IPS-15b (cell line): ENCODE data around the gene RPL19.
"Not testable (repeated sequence)": the region's sequence is repeated elsewhere in the genome, so short reads cannot be mapped to it uniquely, and the experiment has no call there.

Experiments
- H3K27me3 ChIP-seq: one replicate; pipeline ENCODE4 v1.6.1; 2013; ENCODE audit warnings: low read length; ENCODE audit not compliant: control insufficient read depth, insufficient read depth
- H3K36me3 ChIP-seq: one replicate; pipeline ENCODE4 v1.6.1; 2013; ENCODE audit warnings: low read length; ENCODE audit not compliant: control insufficient read depth, insufficient read depth
- H3K4me1 ChIP-seq: one replicate; pipeline ENCODE4 v1.6.1; 2013; ENCODE audit warnings: mild to moderate bottlenecking, low read length; ENCODE audit not compliant: control insufficient read depth, insufficient read depth
- H3K4me3 ChIP-seq: one replicate; pipeline ENCODE4 v1.5.1; 2013; ENCODE audit warnings: low read depth, low read length
- H3K9ac ChIP-seq: one replicate; pipeline ENCODE4 v1.6.1; 2013; ENCODE audit warnings: low read depth, mild to moderate bottlenecking, low read length
- H3K9me3 ChIP-seq: one replicate; pipeline ENCODE4 v1.6.1; 2013; ENCODE audit warnings: mild to moderate bottlenecking, low read length; ENCODE audit not compliant: control insufficient read depth, insufficient read depth

The RPL19 gene

DNA sequence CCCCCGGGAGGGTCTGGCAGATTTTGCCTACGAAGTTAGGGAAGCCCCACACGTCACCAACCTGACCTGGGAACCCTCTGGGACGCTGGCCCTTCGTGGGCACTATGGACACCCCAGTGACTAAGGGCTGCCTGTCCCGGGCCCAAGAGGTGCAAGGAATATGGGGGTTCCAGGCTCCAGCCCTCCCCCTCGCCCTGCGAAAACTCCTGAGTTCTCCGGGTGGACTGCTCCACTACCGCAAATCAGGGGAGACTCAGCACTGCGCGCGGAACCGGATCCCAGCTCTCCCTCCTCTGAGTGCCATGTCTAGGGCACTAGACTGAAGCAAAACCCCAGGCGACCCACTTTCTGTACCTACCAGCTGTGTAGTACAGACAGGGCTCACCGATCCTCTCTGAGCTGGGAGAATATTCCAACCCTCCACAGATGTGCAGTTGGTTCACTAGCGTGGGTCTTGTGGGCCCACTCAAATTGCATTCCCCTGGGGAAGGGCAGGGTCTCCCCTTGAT is 34.2 kb upstream of the RPL19 start, which contains the start of gene ARL5C:
TSS of gene ARL5C (minus strand) at position 321 of the 509 bp plus-strand sequence. CDS start 401 bp downstream, outside the sequence.
- Histone ChIP-seq H3K9me3 (no peaks in the 10 kb centered on the region), H3K4me3 (peak within 1 kb of the TSS; percentile 91), H3K9ac (peak within 1 kb of the TSS; percentile 70), H3K27me3 (peaks cover 28% of the 10 kb centered on the region), H3K36me3 (no peaks in the 10 kb centered on the region), H3K4me1 (peaks cover 7% of the 10 kb centered on the region)

DNA sequence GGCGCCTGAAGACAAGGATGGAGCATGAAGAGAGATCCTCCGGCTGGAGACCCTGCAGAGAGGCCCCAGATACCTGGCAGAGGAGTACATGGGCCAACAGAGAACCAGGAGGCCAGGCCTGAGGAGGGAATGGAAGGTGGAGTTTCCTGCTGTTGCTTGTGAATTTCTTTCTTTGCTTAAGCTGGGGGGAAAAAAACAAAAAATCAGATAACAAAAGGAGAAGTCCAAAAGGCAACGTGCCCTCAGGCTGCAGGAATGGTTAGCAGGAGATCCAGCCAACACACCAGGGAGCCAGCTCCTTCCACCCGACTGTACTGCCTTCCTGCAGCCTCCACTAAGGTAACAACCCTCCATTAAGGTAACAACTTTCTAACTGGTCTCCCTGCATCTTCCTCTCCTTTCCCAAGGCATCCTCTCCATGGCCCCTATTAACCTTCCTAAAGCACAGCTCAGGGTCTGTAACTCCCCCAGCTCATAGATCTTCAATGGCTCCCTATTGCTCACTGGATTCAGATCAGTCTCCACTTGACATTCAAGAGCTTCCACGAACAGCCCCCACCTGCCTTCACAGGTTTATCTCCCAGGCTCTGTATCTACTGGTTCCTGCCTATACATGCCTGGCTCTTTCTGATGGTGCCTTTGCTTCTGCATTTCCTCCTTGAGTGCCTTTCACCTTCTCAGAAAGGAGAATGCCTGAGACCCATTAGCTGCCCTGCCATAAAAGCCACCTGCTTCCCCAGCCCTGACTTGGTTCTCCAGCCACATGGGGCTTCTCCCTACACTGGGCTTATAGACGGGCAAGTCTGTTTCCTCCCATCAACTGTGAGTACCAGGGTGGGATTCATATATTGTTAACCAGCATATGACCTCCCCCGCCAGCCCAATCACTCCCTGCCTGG is 33.4 kb upstream of the RPL19 start:
- Histone ChIP-seq H3K9ac (no peak overlapping the region), H3K4me1 (peaks cover 7% of the 10 kb centered on the region), H3K27me3 (peaks cover 28% of the 10 kb centered on the region), H3K9me3 (no peaks in the 10 kb centered on the region), H3K36me3 (no peaks in the 10 kb centered on the region), H3K4me3 (peak overlapping the region; percentile 91)

DNA sequence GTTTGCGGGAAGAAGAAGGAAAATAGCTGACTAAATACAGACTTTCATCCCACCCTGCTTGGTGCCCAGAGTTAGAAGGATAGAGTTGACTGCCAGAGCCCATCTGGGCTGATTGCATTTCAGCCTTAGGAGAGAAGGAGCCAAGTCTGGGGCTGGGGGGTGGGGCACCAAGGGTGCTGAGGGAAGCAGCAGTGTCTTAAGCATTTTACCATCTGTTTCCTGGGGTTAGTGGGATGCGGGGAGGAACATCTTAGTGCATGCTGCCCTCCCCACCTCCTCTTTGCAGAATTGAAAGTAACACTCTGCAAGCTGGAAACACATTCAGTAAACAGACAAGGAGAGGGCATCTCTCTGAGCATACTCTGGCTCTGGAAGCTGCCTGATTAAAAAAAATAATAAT is 32.6 kb upstream of the RPL19 start:
- Histone ChIP-seq H3K9ac (no peak overlapping the region), H3K27me3 (peaks cover 28% of the 10 kb centered on the region), H3K4me1 (peaks cover 7% of the 10 kb centered on the region), H3K4me3 (no peak overlapping the region), H3K36me3 (no peaks in the 10 kb centered on the region), H3K9me3 (no peaks in the 10 kb centered on the region)

DNA sequence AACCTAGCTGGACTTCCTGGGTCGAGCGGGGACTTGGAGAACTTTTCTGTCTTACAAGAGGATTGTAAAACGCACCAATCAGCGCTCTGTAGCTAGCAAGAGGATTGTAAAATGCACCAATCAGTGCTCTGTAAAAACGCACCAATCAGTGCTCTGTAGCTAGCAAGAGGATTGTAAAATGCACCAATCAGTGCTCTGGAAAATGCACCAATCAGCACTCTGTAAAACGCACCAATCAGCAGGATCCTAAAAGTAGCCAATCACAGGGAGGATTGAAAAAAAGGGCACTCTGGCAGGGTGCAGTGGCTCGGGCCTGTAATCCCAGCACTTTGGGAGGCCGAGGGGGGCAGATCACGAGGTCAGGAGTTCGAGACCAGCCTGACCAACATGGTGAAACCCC is 31.6 kb upstream of the RPL19 start:
- H3K4me3 ChIP-seq, H3K9me3 ChIP-seq, H3K9ac ChIP-seq, H3K36me3 ChIP-seq: not testable (repeated sequence)
- peaks cover 11% of the 10 kb centered on the region for H3K4me1 ChIP-seq
- peaks cover 28% of the 10 kb centered on the region for H3K27me3 ChIP-seq

DNA sequence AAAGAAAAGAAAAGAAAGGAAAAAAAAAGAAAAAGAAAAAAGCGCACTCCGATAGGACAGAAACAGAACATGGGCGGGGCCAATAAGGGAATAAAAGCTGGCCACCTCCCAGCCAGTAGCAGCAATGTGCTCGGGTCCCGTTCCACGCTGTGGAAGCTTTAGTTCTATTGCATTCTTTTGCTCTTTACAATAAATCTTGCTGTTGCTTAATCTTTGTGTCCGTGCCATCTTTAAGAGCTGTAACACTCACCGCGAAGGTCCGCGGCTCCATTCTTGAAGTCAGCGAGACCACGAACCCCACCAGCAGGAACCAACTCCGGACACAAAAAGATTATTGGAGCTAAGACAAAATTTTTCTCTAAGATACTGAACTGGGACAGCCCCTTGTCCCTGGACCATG is 31.0 kb upstream of the RPL19 start:
- peaks cover 28% of the 10 kb centered on the region for H3K27me3 ChIP-seq
- no peak overlapping the region for H3K9ac ChIP-seq
- H3K4me3 ChIP-seq, result no peak overlapping the region
- H3K9me3 ChIP-seq, result no peaks in the 10 kb centered on the region
- H3K4me1 ChIP-seq, result peaks cover 11% of the 10 kb centered on the region
- no peaks in the 10 kb centered on the region for H3K36me3 ChIP-seq

DNA sequence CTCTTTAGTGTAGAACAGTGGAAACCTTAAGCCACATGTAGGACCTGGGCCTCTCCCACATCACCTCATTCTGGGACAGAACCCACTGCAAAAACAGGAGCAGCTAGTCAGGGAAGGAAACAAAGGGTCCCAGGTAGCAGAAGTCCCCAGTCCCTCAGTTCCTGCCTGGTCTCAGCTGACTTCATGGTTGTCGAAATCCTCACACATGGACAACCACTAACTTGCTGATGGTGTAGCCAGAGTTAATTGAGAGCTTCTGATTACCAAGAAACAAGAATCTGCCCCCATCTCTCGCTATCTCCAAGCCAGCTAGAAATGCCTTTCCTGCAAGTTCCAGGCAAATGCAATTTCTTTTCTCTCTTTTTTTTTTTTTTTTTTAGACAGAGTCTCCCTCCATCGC is 30.6 kb upstream of the RPL19 start:
- H3K4me3 ChIP-seq, result no peak overlapping the region
- H3K4me1 ChIP-seq, result peaks cover 11% of the 10 kb centered on the region
- no peaks in the 10 kb centered on the region for H3K9me3 ChIP-seq
- H3K36me3 ChIP-seq, result no peaks in the 10 kb centered on the region
- H3K9ac ChIP-seq, result no peak overlapping the region
- peaks cover 28% of the 10 kb centered on the region for H3K27me3 ChIP-seq

DNA sequence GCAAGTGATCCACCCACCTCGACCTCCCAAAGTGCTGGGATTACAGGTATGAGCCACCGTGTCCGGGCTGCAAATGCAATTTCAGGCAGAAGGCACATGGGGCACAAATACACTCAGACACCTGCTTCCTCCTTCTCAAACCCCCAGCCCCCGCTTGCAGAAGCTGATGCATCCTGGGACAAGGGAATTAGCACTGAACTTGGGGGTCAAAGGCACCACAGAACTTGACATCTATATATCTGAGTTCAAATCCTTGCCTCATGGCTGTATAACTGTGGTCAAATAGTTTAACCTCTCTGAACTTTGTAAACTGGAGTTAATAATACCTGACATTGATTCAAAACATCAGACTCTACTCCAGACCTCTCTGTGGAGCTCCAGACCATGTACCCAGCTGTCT is 30.0 kb upstream of the RPL19 start:
- Histone ChIP-seq H3K4me3 (no peak overlapping the region), H3K9ac (no peak overlapping the region), H3K27me3 (peaks cover 25% of the 10 kb centered on the region), H3K36me3 (no peaks in the 10 kb centered on the region), H3K9me3 (no peaks in the 10 kb centered on the region), H3K4me1 (peaks cover 13% of the 10 kb centered on the region)

DNA sequence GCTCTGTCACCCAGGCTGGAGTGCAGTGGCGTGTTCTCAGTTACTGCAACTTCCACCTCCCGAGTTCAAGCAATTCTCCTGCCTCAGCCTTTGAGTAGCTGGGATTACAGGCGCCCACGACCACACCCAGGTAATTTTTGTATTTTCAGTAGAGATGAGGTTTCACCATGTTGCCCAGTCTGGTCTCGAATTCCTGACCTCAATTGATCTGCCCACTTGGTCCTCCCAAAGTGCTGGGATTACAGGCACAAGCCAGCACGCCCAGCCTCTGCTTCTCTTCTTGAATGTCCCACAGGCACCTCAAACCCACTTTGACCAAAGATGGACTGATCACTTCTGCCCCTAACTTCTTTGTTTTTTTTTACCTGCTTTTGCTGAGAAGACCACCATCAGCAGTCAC is 29.5 kb upstream of the RPL19 start:
- Histone ChIP-seq H3K9me3 (no peaks in the 10 kb centered on the region), H3K9ac (no peak overlapping the region), H3K4me3 (no peak overlapping the region), H3K36me3 (no peaks in the 10 kb centered on the region), H3K27me3 (peaks cover 21% of the 10 kb centered on the region), H3K4me1 (peaks cover 13% of the 10 kb centered on the region)

DNA sequence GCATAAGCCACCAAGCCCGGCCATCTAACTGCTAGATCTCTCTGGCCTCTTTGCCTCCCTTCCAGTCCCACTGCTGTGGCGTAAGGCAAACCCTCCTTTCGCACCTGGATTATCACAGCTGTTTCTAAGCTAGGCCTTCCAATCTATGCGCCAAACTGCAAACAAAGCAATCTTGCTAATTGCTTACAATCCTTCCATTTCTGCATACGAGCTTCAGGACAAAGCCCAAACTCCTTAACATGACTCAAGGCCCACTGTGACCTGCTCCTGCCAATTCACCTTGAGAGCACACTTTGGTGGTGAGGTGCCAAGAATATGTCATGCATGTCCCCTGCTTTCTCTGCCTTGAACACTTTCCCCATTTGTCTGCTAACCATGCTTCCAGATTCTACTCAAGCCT is 28.1 kb upstream of the RPL19 start:
- H3K36me3 ChIP-seq, result peaks cover 2% of the 10 kb centered on the region
- no peaks in the 10 kb centered on the region for H3K9me3 ChIP-seq
- no peak overlapping the region for H3K4me3 ChIP-seq
- H3K27me3 ChIP-seq, result peaks cover 7% of the 10 kb centered on the region
- peaks cover 10% of the 10 kb centered on the region for H3K4me1 ChIP-seq
- H3K9ac ChIP-seq, result no peak overlapping the region

DNA sequence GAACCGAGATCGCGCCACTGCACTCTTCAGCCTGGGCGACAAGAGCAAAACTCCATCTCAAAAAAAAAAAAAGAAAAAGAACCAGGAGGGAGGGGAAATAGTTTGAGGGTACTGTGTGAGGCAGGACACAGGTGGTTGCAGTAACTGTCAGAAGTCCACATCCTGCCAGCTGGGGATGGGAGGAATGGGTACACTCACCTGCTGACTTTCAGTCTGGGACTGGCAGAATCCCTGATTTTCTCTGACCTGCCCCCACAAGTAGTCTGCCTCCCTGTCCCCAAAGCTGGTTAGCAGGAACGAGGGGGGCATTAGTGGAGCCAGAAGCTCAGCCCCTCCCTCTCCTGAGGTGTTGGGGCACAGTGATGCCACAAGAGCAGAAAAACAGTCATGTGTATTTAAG is 27.0 kb upstream of the RPL19 start:
- H3K9ac ChIP-seq, result no peak overlapping the region
- H3K4me1 ChIP-seq, result peaks cover 6% of the 10 kb centered on the region

DNA sequence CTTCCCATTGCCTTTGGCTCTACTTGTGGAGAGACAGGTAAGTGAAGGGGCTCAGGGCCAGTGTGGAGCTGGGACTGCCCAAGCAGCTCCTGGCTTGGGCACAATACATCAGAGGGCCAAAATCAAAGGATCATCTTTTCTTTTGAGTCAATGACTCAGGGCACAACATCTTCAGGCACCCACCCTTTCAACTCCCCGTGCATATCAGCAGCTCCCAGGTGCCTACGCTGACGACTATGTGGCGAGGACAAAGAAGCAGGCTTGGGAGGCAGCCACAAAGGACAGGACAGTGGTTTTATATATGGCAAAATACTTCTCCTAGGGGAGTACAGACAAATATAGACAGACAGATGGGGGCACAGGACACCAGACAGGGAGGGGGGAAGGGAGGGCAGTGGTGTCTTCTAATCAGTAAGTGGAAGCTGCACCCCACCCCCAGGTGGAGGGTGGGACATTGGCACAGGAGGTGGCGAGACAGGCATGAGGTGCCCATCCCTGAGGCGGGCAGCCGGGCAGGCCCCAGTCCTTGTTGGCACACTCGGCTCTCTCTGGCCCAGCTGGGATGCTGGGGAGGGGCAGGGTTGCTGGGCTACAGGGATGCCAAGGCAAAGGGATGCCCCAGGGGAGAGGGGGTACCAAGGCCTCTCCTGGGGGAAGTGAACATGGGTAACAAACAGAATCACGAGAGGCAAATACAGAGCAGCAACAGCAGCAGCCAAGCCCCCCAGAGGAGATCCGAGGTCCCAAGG is 26.4 kb upstream of the RPL19 start:
- H3K36me3 ChIP-seq, result peaks cover 2% of the 10 kb centered on the region

More for the DNA sequence above, 27.0 kb upstream of the RPL19 start:
- peaks cover 2% of the 10 kb centered on the region for H3K36me3 ChIP-seq
- peaks cover 2% of the 10 kb centered on the region for H3K27me3 ChIP-seq
- no peak overlapping the region for H3K4me3 ChIP-seq
- no peaks in the 10 kb centered on the region for H3K9me3 ChIP-seq

More for the DNA sequence above, 26.4 kb upstream of the RPL19 start:
- H3K4me3 ChIP-seq, result no peak overlapping the region
- no peaks in the 10 kb centered on the region for H3K9me3 ChIP-seq
- peaks cover 6% of the 10 kb centered on the region for H3K4me1 ChIP-seq
- H3K27me3 ChIP-seq, result peaks cover 2% of the 10 kb centered on the region
- no peak overlapping the region for H3K9ac ChIP-seq
